ENCODE measurements around the gene KIF4A. TPM values are rescaled to one million over a fixed set of nuclear protein-coding genes. Genes with fewer than 3 reads are reported as not detected.

KIF4A gene
- total RNA-seq, 2 donors from 2014 or later = 0.73 to 1.3 TPM

DNA sequence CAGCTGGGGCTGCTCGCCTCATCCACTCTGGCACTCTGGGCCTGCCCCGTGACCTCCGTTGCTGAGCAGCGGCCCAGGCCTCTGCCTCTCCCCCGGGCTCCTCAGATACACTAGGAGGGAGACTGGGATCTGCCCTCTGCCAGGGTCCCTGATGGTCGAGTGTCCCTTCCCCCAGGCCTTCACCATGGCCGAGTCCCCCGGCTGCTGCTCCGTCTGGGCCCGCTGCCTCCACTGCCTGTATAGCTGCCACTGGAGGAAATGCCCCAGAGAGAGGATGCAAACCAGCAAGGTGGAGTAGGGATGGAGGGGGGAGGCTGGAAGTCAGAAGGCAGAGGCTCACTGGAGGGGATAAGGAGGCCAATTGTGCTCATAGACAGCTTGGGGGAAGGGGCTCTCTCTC, 134.9 kb downstream of the KIF4A start:
- Histone ChIP-seq H3K4me1 (replicated peaks) (no peaks in the 10 kb centered on the region), H3K36me3 (no peaks in the 10 kb centered on the region), H3K4me3 (no peak overlapping the region), H3K27me3 (replicated peaks; ENCODE audit: insufficient read depth) (no peaks in the 10 kb centered on the region), H3K27ac (no peak overlapping the region), H3K9me3 (no peaks in the 10 kb centered on the region)
- no peak for DNase-seq (ENCODE audit: low spot score)
- intact Hi-C loops (cut with DNase I) = no loop called here
- TF ChIP-seq POLR2AphosphoS5 (IDR thresholded peaks at IDR 0.05) = no peak
- TF ChIP-seq, protein P1, sequence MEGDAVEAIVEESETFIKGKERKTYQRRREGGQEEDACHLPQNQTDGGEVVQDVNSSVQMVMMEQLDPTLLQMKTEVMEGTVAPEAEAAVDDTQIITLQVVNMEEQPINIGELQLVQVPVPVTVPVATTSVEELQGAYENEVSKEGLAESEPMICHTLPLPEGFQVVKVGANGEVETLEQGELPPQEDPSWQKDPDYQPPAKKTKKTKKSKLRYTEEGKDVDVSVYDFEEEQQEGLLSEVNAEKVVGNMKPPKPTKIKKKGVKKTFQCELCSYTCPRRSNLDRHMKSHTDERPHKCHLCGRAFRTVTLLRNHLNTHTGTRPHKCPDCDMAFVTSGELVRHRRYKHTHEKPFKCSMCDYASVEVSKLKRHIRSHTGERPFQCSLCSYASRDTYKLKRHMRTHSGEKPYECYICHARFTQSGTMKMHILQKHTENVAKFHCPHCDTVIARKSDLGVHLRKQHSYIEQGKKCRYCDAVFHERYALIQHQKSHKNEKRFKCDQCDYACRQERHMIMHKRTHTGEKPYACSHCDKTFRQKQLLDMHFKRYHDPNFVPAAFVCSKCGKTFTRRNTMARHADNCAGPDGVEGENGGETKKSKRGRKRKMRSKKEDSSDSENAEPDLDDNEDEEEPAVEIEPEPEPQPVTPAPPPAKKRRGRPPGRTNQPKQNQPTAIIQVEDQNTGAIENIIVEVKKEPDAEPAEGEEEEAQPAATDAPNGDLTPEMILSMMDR (IDR thresholded peaks at IDR 0.05) = no peak
- no peak for TF ChIP-seq POLR2A (IDR thresholded peaks at IDR 0.05)
- 89% methylated on average over 3 of the region's 10 CpGs for WGBS

DNA sequence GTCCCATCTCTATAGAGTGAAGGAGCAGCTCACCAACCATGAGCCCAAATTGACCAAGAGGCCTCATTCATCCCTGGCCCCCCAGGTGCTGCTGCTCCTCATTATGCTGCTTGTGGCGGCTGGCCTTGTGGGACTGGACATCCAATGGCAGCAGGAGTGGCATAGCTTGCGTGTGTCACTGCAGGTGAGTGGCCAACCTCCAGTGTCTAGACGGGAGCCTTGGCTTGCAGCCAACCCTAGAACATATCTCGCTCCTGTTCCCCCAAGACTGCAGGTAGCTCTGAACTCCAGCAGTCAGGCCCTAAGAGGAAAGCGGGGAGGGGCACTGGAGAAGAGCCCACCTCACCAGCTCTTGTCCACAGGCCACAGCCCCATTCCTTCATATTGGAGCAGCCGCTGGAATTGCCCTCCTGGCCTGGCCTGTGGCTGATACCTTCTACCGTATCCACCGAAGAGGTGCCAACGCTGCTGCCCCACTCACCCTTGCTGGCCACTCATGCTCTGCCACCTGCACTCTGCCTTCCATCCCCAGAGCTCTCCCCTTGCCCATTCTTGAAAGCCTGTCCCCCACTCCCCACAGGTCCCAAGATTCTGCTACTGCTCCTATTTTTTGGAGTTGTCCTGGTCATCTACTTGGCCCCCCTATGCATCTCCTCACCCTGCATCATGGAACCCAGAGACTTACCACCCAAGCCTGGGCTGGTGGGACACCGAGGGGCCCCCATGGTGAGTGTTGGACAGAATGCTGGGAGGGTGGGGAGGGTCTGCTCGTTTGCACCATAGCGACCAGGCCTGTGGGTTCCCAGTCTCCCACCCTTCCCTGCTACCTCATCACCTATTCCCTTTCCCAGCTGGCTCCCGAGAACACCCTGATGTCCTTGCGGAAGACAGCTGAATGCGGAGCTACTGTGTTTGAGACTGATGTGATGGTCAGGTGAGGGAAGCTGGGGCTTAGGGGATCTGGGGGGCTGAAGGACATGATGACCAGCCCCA, 136.7 kb downstream of the KIF4A start:
- TF ChIP-seq POLR2A (IDR thresholded peaks at IDR 0.05) (no peak), POLR2AphosphoS5 (IDR thresholded peaks at IDR 0.05) (no peak)
- TF ChIP-seq, protein P1 (IDR thresholded peaks at IDR 0.05) = no peak
- 94% methylated on average over 11 of the region's 15 CpGs for WGBS
- no peaks in the 10 kb centered on the region for H3K27me3 ChIP-seq (replicated peaks; ENCODE audit: insufficient read depth)
- H3K4me1 ChIP-seq (replicated peaks) = no peaks in the 10 kb centered on the region
- no peaks in the 10 kb centered on the region for H3K9me3 ChIP-seq
- DNase-seq (ENCODE audit: low spot score) = no peak
- H3K4me3 ChIP-seq = no peak overlapping the region
- no peaks in the 10 kb centered on the region for H3K36me3 ChIP-seq
- intact Hi-C loops (cut with DNase I) = no loop called here
- no peak overlapping the region for H3K27ac ChIP-seq

DNA sequence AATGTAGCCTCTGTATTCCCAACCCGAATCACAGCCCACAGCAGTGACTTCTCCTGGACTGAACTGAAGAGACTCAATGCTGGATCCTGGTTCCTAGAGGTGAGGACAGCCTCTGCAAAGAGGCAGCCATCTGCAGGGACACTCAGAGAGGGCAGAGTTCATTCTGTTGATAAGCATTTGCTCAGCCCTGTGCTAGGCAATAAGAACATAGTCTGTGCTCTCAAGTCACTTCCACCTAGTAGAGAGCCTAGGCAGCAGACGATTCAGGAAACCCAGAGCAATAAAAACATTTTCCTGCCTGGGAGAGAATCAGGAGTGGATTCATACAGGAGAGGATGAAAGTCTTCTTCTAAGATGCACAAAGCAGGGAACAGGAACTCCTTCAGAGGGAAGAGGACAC, 137.5 kb downstream of the KIF4A start:
- H3K36me3 ChIP-seq = no peaks in the 10 kb centered on the region
- H3K4me1 ChIP-seq (replicated peaks) = no peaks in the 10 kb centered on the region
- no peaks in the 10 kb centered on the region for H3K27me3 ChIP-seq (replicated peaks; ENCODE audit: insufficient read depth)
- DNase-seq (ENCODE audit: low spot score) = no peak
- TF ChIP-seq POLR2A (IDR thresholded peaks at IDR 0.05) (no peak), POLR2AphosphoS5 (IDR thresholded peaks at IDR 0.05) (no peak)
- TF ChIP-seq, protein P1 (IDR thresholded peaks at IDR 0.05) = no peak
- 69% methylated on average over 2 of the region's 2 CpGs for WGBS
- no peak overlapping the region for H3K27ac ChIP-seq
- H3K9me3 ChIP-seq = no peaks in the 10 kb centered on the region
- no peak overlapping the region for H3K4me3 ChIP-seq
- intact Hi-C loops (cut with DNase I) = no loop called here

DNA sequence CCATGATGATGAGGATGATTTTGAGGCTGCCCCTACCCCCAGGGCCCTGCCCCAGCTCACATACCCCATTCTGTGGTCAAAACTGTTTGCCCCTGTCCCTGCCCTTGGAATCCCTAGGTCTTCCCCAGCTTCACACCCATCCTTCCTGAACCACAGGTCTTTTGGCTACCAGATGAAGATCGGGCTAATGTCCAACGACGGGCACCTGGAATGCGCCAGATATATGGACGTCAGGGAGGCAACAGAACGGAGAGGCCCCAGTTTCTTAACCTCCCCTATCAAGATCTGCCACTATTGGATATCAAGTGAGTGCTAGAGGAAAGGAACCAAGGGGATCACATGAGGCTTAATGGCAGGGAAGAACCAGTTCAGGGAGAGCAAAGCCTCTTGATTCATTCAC, 139.9 kb downstream of the KIF4A start:
- intact Hi-C loops (cut with DNase I) = loop anchor here (5.0 to 10.0 kb wide), 2 partner anchors 235 to 297 kb away; partner anchors contain the start of gene IGBP1
- Histone ChIP-seq H3K9me3 (no peaks in the 10 kb centered on the region), H3K4me1 (replicated peaks) (no peaks in the 10 kb centered on the region), H3K27me3 (replicated peaks; ENCODE audit: insufficient read depth) (no peaks in the 10 kb centered on the region), H3K27ac (no peak overlapping the region), H3K36me3 (no peaks in the 10 kb centered on the region), H3K4me3 (no peak overlapping the region)
- DNase-seq (ENCODE audit: low spot score) = no peak
- TF ChIP-seq POLR2A (IDR thresholded peaks at IDR 0.05) = no peak
- 94% methylated on average over 4 of the region's 6 CpGs for WGBS

DNA sequence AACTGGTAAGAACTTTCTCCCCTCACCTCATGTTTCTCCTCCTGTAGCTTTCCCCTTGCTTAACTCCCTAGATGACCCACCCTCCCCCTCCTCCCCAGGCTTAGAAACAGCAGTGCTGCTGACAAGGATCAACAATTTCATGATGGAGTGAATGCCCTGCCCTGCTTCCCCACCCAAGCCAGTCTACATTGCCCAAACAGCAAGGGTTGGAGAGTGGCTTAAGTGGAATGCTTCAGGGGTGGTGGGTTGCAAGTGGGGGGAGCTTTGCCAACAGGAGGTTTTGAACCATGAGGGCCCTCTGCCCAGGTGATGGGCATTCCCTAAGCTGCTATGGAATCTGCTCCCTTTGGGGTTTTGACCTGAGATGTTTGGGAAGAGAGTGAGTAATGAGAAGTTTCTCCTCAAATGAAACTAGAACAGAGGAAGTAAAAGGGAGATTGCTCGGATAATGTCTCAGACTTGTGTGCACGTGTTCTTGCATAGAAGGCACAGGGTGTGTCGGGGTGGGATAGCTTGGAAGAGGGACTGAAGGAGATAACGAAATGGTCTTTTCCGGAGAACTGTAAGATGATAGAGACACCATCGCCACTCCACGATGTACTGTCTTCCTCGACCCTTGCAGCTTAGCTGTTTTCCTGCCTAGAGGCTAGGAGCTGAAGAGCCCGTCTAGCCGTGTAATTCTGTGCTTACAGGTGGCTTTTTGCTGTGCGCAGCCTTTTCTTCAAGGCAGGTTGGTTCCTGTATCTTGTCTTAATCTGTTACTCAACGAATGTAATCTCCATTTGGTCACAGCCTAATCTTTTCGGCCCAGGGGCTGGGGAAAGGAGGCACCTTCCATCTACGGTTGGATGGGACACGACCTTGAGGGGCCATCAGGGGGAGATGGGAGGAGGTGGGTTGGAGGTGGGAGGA, 143.3 kb downstream of the KIF4A start:
- no peak for DNase-seq (ENCODE audit: low spot score)
- Histone ChIP-seq H3K4me1 (replicated peaks) (no peaks in the 10 kb centered on the region), H3K4me3 (peak overlapping the region; percentile 42 to 44), H3K27ac (no peak overlapping the region), H3K36me3 (no peaks in the 10 kb centered on the region), H3K27me3 (replicated peaks; ENCODE audit: insufficient read depth) (no peaks in the 10 kb centered on the region), H3K9me3 (no peaks in the 10 kb centered on the region)
- intact Hi-C loops (cut with DNase I) = loop anchor here (5.0 to 10.0 kb wide), 2 partner anchors 238 to 301 kb away; partner anchors contain the start of gene IGBP1
- TF ChIP-seq, protein P1 (IDR thresholded peaks at IDR 0.05) = no peak
- TF ChIP-seq POLR2A (IDR thresholded peaks at IDR 0.05) (no peak), POLR2AphosphoS5 (IDR thresholded peaks at IDR 0.05) (no peak)
- 34% methylated on average over 15 of the region's 15 CpGs for WGBS

Measured in prostate gland (tissue), 2 donors.